CD14-positive monocyte (primary cell): ENCODE measurements around the gene ST8SIA1. TPM values are rescaled to one million over a fixed set of nuclear protein-coding genes. Genes with fewer than 3 reads are reported as not detected.

ENCODE experiments used
- DNase-seq, 3 donors: peaks; one replicate each; pipeline ENCODE4 v3.0.0-alpha.2; 2011 to 2022
- H2AFZ ChIP-seq: 2 replicates; pipeline ENCODE4 v1.6.0; 2012; ENCODE audit warnings: mild to moderate bottlenecking, low read depth, low read length, inconsistent platforms; ENCODE audit not compliant: insufficient read depth, poor library complexity, severe bottlenecking
- H3K27ac ChIP-seq, 2 donors: 1 replicate in 1 of 2; 2 replicates in 1 of 2; pipeline ENCODE4 v1.5.1; 2012 to 2013; ENCODE audit warnings: low read length in 2 of 2, control low read depth in 1 of 2, inconsistent platforms in 1 of 2, low read depth in 1 of 2, mild to moderate bottlenecking in 1 of 2
- H3K27me3 ChIP-seq, 2 donors: one replicate each; pipeline versions ENCODE4 v1.6.0 to v1.6.1; 2011 to 2013; ENCODE audit warnings: low read length in 2 of 2; ENCODE audit not compliant: control insufficient read depth in 2 of 2, insufficient read depth in 2 of 2
- H3K36me3 ChIP-seq, 2 donors: replicated peaks in 1 of 2; 1 replicate in 1 of 2; 2 replicates in 1 of 2; pipeline versions ENCODE4 v1.5.1 to v1.6.1; 2012 to 2013; ENCODE audit warnings: low read length in 2 of 2, control low read depth in 1 of 2, inconsistent platforms in 1 of 2, mild to moderate bottlenecking in 1 of 2; ENCODE audit not compliant: insufficient read depth in 2 of 2, control insufficient read depth in 1 of 2
- H3K4me1 ChIP-seq, 2 donors: 1 replicate in 1 of 2; 2 replicates in 1 of 2; pipeline versions ENCODE4 v1.5.1 to v1.6.1; 2012 to 2013; ENCODE audit warnings: low read length in 2 of 2, control low read depth in 1 of 2, inconsistent platforms in 1 of 2, mild to moderate bottlenecking in 1 of 2, moderate library complexity in 1 of 2; ENCODE audit not compliant: insufficient read depth in 2 of 2, control insufficient read depth in 1 of 2
- H3K4me2 ChIP-seq: replicated peaks from 2 replicates; pipeline ENCODE3; 2012; ENCODE audit warnings: low read length, moderate library complexity, mild to moderate bottlenecking; ENCODE audit not compliant: poor library complexity, severe bottlenecking; ENCODE audit errors: extremely low read depth
- H3K4me3 ChIP-seq, 3 experiments: fragments of 200-600 bp in 1 of 3; sonication (generic) in 1 of 3; replicated peaks in 1 of 3; 1 replicate in 2 of 3; 2 replicates in 1 of 3; pipeline ENCODE4 v1.5.1; 2011 to 2013; ENCODE audit warnings: low read length in 3 of 3, mild to moderate bottlenecking in 3 of 3, control low read depth in 2 of 3, low read depth in 2 of 3, inconsistent platforms in 1 of 3, moderate library complexity in 1 of 3
- H3K79me2 ChIP-seq: 2 replicates; pipeline ENCODE4 v1.6.0; 2012; ENCODE audit warnings: mild to moderate bottlenecking, control low read depth, inconsistent platforms, low read length, moderate library complexity; ENCODE audit not compliant: insufficient read depth
- H3K9ac ChIP-seq: 2 replicates; pipeline ENCODE4 v1.6.0; 2017; ENCODE audit warnings: low read length, mild to moderate bottlenecking; ENCODE audit not compliant: insufficient read depth, poor library complexity, severe bottlenecking
- H3K9me3 ChIP-seq, 2 donors: replicated peaks in 1 of 2; 1 replicate in 1 of 2; 2 replicates in 1 of 2; pipeline versions ENCODE4 v1.5.1 to v1.6.1; 2012 to 2013; ENCODE audit warnings: low read length in 2 of 2, control low read depth in 1 of 2; ENCODE audit not compliant: control insufficient read depth in 1 of 2, insufficient read depth in 1 of 2
- H4K20me1 ChIP-seq: 2 replicates; pipeline ENCODE4 v1.6.0; 2012; ENCODE audit warnings: mild to moderate bottlenecking, low read length, control low read depth, moderate library complexity; ENCODE audit not compliant: insufficient read depth
- H3K27ac Mint-ChIP-seq, 7 donors: one replicate each; pipeline ENCODE4 v1.8.0; 2020; ENCODE audit warnings: mild to moderate bottlenecking in 7 of 7, mixed read lengths in 7 of 7, moderate library complexity in 6 of 7, inconsistent platforms in 2 of 7
- H3K27me3 Mint-ChIP-seq, 3 donors: one replicate each; pipeline ENCODE4 v1.8.0; 2021 to 2022; ENCODE audit warnings: low read depth in 3 of 3, mild to moderate bottlenecking in 3 of 3, mixed read lengths in 3 of 3, moderate library complexity in 3 of 3, inconsistent platforms in 1 of 3
- H3K36me3 Mint-ChIP-seq, 2 donors: one replicate each; pipeline ENCODE4 v1.8.0; 2020; ENCODE audit warnings: mixed read lengths in 2 of 2, inconsistent platforms in 1 of 2, mild to moderate bottlenecking in 1 of 2
- H3K4me1 Mint-ChIP-seq: one replicate; pipeline ENCODE4 v1.8.0; 2020; ENCODE audit warnings: mild to moderate bottlenecking, mixed read lengths
- H3K4me3 Mint-ChIP-seq, 2 donors: one replicate each; pipeline ENCODE4 v1.8.0; 2020; ENCODE audit warnings: mild to moderate bottlenecking in 2 of 2, mixed read lengths in 2 of 2, moderate library complexity in 1 of 2
- H3K9me3 Mint-ChIP-seq, 7 donors: one replicate each; pipeline ENCODE4 v1.8.0; 2020 to 2022; ENCODE audit warnings: mixed read lengths in 7 of 7, mild to moderate bottlenecking in 6 of 7, moderate library complexity in 6 of 7, inconsistent platforms in 2 of 7
- WGBS: methylation state at CpG from one replicate; pipeline ENCODE4 v1.1.5; 2013; ENCODE audit warnings: missing lambda C conversion rate; ENCODE audit not compliant: insufficient coverage; 5-methylcytosine and 5-hydroxymethylcytosine counted together
- intact Hi-C, 2 donors: fragments of 100-400 bp; cut with micrococcal nuclease; formaldehyde crosslinking; loops; one replicate each; pipeline versions ENCODE4 v1.15.0 to v1.15.1; 2023
- polyA plus RNA-seq, 3 donors: library from polyadenylated mRNA; depleted of rRNA in 1 of 3; unstranded in 2 of 3; stranded (reverse) in 1 of 3; fragments of 300-500 nt in 2 of 3; fragments of >200 nt in 1 of 3; fragmentation: Illumina TruSeq in 2 of 3; gene quantifications; 1 replicate in 2 of 3; 2 replicates in 1 of 3; pipeline ENCODE4 v1.2.3, GENCODE V29; 2012 to 2021
- TF ChIP-seq, protein P1 (sequence below): fragments of 200-600 bp; IDR thresholded peaks from one replicate; pipeline ENCODE4 v1.8.0; 2022; ENCODE audit warnings: antibody characterized with exemption, mild to moderate bottlenecking

Gene ST8SIA1
- polyA plus RNA-seq, 3 donors, result not detected

- Mint-ChIP-seq H3K27ac (no peak overlapping the region), H3K4me3 (no peak overlapping the region), H3K9me3 (peaks cover 0 to 3% (median 0%) of the 10 kb centered on the region in 7 donors), H3K36me3 (no peaks in the 10 kb centered on the region), H3K4me1 (peaks cover 4% of the 10 kb centered on the region), H3K27me3 (peaks cover 0 to 1% (median 1%) of the 10 kb centered on the region in 3 donors)
- H3K79me2 ChIP-seq, result no peaks in the 10 kb centered on the region
- no peaks in the 10 kb centered on the region for H3K9me3 ChIP-seq
- H3K4me1 ChIP-seq, result no peaks in the 10 kb centered on the region
- no peak overlapping the region for H3K4me3 ChIP-seq
- H3K27me3 ChIP-seq, result no peaks in the 10 kb centered on the region
- TF ChIP-seq, protein P1, sequence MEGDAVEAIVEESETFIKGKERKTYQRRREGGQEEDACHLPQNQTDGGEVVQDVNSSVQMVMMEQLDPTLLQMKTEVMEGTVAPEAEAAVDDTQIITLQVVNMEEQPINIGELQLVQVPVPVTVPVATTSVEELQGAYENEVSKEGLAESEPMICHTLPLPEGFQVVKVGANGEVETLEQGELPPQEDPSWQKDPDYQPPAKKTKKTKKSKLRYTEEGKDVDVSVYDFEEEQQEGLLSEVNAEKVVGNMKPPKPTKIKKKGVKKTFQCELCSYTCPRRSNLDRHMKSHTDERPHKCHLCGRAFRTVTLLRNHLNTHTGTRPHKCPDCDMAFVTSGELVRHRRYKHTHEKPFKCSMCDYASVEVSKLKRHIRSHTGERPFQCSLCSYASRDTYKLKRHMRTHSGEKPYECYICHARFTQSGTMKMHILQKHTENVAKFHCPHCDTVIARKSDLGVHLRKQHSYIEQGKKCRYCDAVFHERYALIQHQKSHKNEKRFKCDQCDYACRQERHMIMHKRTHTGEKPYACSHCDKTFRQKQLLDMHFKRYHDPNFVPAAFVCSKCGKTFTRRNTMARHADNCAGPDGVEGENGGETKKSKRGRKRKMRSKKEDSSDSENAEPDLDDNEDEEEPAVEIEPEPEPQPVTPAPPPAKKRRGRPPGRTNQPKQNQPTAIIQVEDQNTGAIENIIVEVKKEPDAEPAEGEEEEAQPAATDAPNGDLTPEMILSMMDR, result no peak
- no peak overlapping the region for H3K9ac ChIP-seq
- H3K4me2 ChIP-seq, result no peak overlapping the region
- H3K36me3 ChIP-seq, result no peaks in the 10 kb centered on the region
- 100% methylated on average over 1 of the region's 1 CpG for WGBS
- no peak overlapping the region for H2AFZ ChIP-seq
- no peaks in the 10 kb centered on the region for H4K20me1 ChIP-seq
- H3K27ac ChIP-seq, result no peak overlapping the region
- no peak for DNase-seq
- intact Hi-C loops, result no loop called here
Observed at GRCh38 chr12:22353615-22354325, 19.3 kb upstream of the ST8SIA1 start.

DNA sequence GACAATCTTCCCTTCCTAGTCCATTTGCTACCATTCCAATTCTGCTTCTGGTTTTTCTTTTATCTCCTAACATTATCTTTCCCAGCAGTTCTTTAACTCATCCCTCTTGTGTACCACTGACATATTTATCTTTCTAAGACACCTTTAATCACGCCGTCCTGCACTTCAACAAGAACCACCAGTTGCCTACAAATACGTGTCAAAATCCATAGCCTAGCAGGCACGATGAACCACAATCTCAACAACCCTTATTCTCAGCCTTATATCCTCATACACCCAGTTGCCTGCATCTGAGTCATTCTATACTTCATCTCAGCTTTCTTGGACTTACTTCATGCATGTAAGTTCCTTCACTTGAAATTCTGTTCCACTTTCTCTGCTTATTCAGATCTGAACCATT is 16.4 kb upstream of the ST8SIA1 start:
- Histone ChIP-seq H2AFZ (no peak overlapping the region), H3K4me3 (no peak overlapping the region), H3K79me2 (no peaks in the 10 kb centered on the region), H3K9ac (no peak overlapping the region), H3K27ac (no peak overlapping the region), H3K27me3 (no peaks in the 10 kb centered on the region), H4K20me1 (no peaks in the 10 kb centered on the region), H3K36me3 (no peaks in the 10 kb centered on the region), H3K4me2 (no peak overlapping the region), H3K4me1 (peaks cover 5 to 7% of the 10 kb centered on the region in 2 donors), H3K9me3 (no peaks in the 10 kb centered on the region)
- intact Hi-C loops, result no loop called here
- Mint-ChIP-seq H3K4me1 (peaks cover 9% of the 10 kb centered on the region), H3K27me3 (peaks cover 0 to 2% (median 1%) of the 10 kb centered on the region in 3 donors), H3K9me3 (peaks cover 0 to 3% (median 0%) of the 10 kb centered on the region in 7 donors), H3K36me3 (no peaks in the 10 kb centered on the region), H3K4me3 (no peak overlapping the region), H3K27ac (no peak overlapping the region)
- no peak for DNase-seq
- WGBS, result 89% methylated on average over 4 of the region's 4 CpGs
- TF ChIP-seq, protein P1, result no peak
